Activated CD4-positive, alpha-beta memory T cell treated with anti-CD3 and anti-CD28 coated beads for 36 hours (primary cell): ENCODE measurements around the gene KCTD11. TPM values are rescaled to one million over a fixed set of nuclear protein-coding genes. Genes with fewer than 3 reads are reported as not detected.
"Not testable (repeated sequence)": the region's sequence is repeated elsewhere in the genome, so short reads cannot be mapped to it uniquely, and the experiment has no call there.

Experiments
- CTCF ChIA-PET: fragments of 350-600 bp; sonication (Branson Sonifier 250); formaldehyde crosslinking; loops from one replicate; lab custom pipeline; 2021; ENCODE audit warnings: antibody characterized with exemption, inconsistent platforms; lab: Charles Lee
- POLR2A ChIA-PET: fragments of 350-600 bp; sonication (Branson Sonifier 250); formaldehyde crosslinking; loops from one replicate; lab custom pipeline; 2021; ENCODE audit warnings: antibody characterized with exemption; lab: Charles Lee
- DNase-seq: peaks from one replicate; pipeline ENCODE4 v3.0.0-alpha.2; 2020
- H3K27ac Mint-ChIP-seq: one replicate; pipeline ENCODE4 v1.8.0; 2021; ENCODE audit warnings: mixed read lengths
- H3K27me3 Mint-ChIP-seq: one replicate; pipeline ENCODE4 v1.8.0; 2021; ENCODE audit warnings: mixed read lengths
- H3K36me3 Mint-ChIP-seq: one replicate; pipeline ENCODE4 v1.8.0; 2021; ENCODE audit warnings: mixed read lengths
- H3K4me1 Mint-ChIP-seq: one replicate; pipeline ENCODE4 v1.8.0; 2021; ENCODE audit warnings: low read depth, mixed read lengths
- H3K4me3 Mint-ChIP-seq: one replicate; pipeline ENCODE4 v1.8.0; 2021; ENCODE audit warnings: mild to moderate bottlenecking, mixed read lengths
- H3K9me3 Mint-ChIP-seq: one replicate; pipeline ENCODE4 v1.8.0; 2021; ENCODE audit warnings: mixed read lengths
- intact Hi-C: fragments of 100-400 bp; cut with micrococcal nuclease; formaldehyde crosslinking; loops from one replicate; pipeline ENCODE4 v1.15.1; 2023
- total RNA-seq, 2 experiments: library from RNA; stranded (reverse); gene quantifications; one replicate each; pipeline ENCODE4 v1.2.3, GENCODE V29; 2021

Gene KCTD11
- total RNA-seq, 2 experiments from 2014 or later: 2.6 to 2.8 TPM

- H3K4me1 Mint-ChIP-seq: peaks cover 21% of the 10 kb centered on the region
- H3K27ac Mint-ChIP-seq: no peak overlapping the region
- no peaks in the 10 kb centered on the region for H3K27me3 Mint-ChIP-seq
- H3K9me3 Mint-ChIP-seq: no peaks in the 10 kb centered on the region
- intact Hi-C loops: loop anchor here (2.0 kb wide), 2 partner anchors 78 to 204 kb away; partner anchors contain the start of genes SENP3 and TMEM102
- H3K36me3 Mint-ChIP-seq: peaks cover 5% of the 10 kb centered on the region
- ChIA-PET CTCF (interaction anchor here (1.0 to 4.0 kb wide), 19 partner anchors 11 to 238 kb away, joined by 3 to 71 read pairs (median 7); partner anchors contain the start of genes ACAP1, CHRNB1, FGF11 and NEURL4), POLR2A (no interaction called here)
- no peak overlapping the region for H3K4me3 Mint-ChIP-seq
- DNase-seq: no peak
Measured at GRCh38 chr17:7356756-7357155, 4.8 kb downstream of the KCTD11 start.

- POLR2A ChIA-PET: no interaction called here
- Mint-ChIP-seq H3K27ac (no peak overlapping the region), H3K27me3 (no peaks in the 10 kb centered on the region), H3K36me3 (peaks cover 4% of the 10 kb centered on the region), H3K9me3 (no peaks in the 10 kb centered on the region), H3K4me3 (no peak overlapping the region), H3K4me1 (peaks cover 19% of the 10 kb centered on the region)
- CTCF ChIA-PET: interaction anchor here (0.7 to 3.6 kb wide), 4 partner anchors 56 to 157 kb away, joined by 3 to 19 read pairs (median 4); partner anchors contain the start of genes ELP5 and SPEM2
- no peak for DNase-seq
- intact Hi-C loops: loop anchor here (2.0 kb wide), 2 partner anchors 77 to 203 kb away; partner anchors contain the start of genes SENP3 and TMEM102
Measured at GRCh38 chr17:7357381-7357780, 5.4 kb downstream of the KCTD11 start.

DNA sequence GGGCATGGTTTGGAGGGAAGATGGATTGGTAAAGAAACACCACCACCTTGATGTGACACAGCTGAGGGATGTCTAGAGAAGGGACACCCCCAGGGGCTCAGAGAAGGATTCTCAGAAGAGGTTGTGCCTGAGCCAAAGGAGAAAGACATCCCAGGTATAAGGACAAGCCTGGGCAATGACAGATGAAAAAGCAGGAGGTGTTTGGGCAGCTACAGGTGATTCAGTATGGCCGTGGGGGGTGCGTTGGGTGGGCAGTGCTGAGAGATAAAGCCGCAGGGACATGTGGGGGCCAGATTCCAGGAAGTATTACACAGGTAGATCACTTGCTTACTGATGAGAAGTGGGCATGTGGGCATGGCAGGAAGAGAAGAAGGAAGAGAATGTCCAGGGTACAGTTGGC is 9.9 kb downstream of the KCTD11 start:
- POLR2A ChIA-PET: no interaction called here
- no peaks in the 10 kb centered on the region for H3K27me3 Mint-ChIP-seq
- H3K27ac Mint-ChIP-seq: no peak overlapping the region
- H3K9me3 Mint-ChIP-seq: no peaks in the 10 kb centered on the region
- no peak for DNase-seq
- H3K4me1 Mint-ChIP-seq: no peaks in the 10 kb centered on the region
- H3K36me3 Mint-ChIP-seq: no peaks in the 10 kb centered on the region
- CTCF ChIA-PET: interaction anchor here (0.6 to 1.4 kb wide), 4 partner anchors 8 to 161 kb away, joined by 3 read pairs; no protein-coding TSS in a partner anchor
- H3K4me3 Mint-ChIP-seq: no peak overlapping the region
- intact Hi-C loops: no loop called here

DNA sequence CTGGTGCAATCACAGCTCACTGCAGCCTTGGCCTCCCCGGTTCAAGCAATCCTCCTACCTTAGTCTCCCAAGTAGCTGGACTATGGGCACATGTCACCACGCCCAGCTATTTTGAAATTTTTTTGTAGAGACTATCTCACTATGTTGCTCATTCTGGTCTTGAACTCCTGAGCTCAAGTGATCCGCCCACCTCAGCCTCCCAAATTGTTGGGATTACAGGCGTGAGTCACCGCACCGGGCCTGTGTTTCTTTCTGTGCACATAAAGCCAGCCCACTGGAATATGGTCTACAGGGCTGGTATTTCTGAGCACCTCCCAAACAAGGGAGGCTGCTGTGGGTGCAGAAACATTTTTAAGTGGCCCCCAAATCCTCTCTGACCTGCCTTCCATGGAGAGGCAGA is 11.3 kb downstream of the KCTD11 start:
- no peak overlapping the region for H3K27ac Mint-ChIP-seq
- no peaks in the 10 kb centered on the region for H3K9me3 Mint-ChIP-seq
- H3K4me1 Mint-ChIP-seq: no peaks in the 10 kb centered on the region
- H3K4me3 Mint-ChIP-seq: no peak overlapping the region
- POLR2A ChIA-PET: no interaction called here
- no peak for DNase-seq
- CTCF ChIA-PET: interaction anchor here (0.8 to 1.3 kb wide), 2 partner anchors 73 to 197 kb away, joined by 3 read pairs; no protein-coding TSS in a partner anchor
- H3K27me3 Mint-ChIP-seq: no peaks in the 10 kb centered on the region
- no peaks in the 10 kb centered on the region for H3K36me3 Mint-ChIP-seq
- intact Hi-C loops: no loop called here

- CTCF ChIA-PET, H3K4me1 Mint-ChIP-seq, H3K4me3 Mint-ChIP-seq, intact Hi-C loops, POLR2A ChIA-PET, H3K27ac Mint-ChIP-seq, H3K36me3 Mint-ChIP-seq, H3K9me3 Mint-ChIP-seq, DNase-seq, H3K27me3 Mint-ChIP-seq: not testable (repeated sequence)
Measured at GRCh38 chr17:7365963-7366362, 14.0 kb downstream of the KCTD11 start.

DNA sequence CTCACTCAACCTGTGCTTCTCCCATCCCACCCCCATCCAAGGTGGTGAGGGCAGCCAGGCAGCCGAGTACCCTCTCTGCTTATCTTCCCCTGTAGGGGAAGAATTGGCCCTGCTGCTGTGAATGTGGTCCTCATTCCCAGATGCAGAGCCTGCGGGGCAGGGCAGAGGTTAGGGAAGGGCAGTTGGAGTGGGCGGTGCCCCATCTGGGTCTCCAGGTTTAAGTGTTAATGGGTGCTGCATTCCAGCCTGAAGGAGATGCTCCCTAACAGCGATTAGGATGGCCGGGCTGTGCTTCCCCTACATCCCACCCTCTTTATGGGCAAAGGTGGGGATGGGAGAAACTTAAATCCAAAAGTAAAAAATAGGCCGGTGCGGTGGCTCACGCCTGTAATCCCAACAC is 15.1 kb downstream of the KCTD11 start:
- CTCF ChIA-PET: interaction anchor here (1.3 to 1.4 kb wide), 2 partner anchors 11 to 148 kb away, joined by 3 to 8 read pairs; no protein-coding TSS in a partner anchor
- DNase-seq: no peak
- H3K27ac Mint-ChIP-seq: no peak overlapping the region
- H3K36me3 Mint-ChIP-seq: no peaks in the 10 kb centered on the region
- H3K27me3 Mint-ChIP-seq: no peaks in the 10 kb centered on the region
- H3K4me1 Mint-ChIP-seq: no peaks in the 10 kb centered on the region
- POLR2A ChIA-PET: no interaction called here
- no peaks in the 10 kb centered on the region for H3K9me3 Mint-ChIP-seq
- H3K4me3 Mint-ChIP-seq: no peak overlapping the region
- intact Hi-C loops: no loop called here

DNA sequence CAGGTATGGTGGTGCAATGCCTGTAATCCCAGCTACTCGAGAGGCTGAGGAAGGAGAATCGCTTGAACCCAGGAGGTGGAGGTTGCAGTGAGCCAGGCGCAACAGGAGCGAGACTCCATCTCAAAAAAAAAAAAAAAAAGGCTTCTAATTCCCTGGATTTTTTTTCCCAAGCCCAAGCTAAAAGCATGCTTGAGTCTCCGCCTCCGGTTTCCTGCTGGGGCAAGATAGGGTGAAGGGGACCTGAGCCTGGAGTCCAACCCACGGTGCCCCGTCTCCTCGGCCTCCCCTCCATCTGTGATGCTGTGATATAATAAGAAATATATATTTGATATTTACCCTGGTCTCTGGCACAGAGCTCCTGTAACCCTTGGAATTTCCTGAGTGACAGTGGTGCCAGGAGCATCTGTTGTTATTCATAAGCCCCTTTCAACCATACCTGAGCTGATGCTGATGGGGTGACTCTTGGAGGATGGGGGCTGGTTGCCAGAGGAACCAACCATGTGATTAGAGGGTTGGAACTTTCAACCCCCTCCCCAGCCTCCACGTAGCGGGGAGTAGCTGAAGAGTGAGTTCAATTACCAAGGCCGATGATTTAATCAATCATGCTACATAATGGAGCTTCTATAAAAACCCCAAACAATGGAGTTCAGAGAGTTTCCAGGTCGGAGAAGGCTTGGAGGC is 16.1 kb downstream of the KCTD11 start:
- Mint-ChIP-seq H3K27ac (no peak overlapping the region), H3K4me3 (no peak overlapping the region), H3K36me3 (no peaks in the 10 kb centered on the region), H3K4me1 (no peaks in the 10 kb centered on the region), H3K27me3 (no peaks in the 10 kb centered on the region), H3K9me3 (no peaks in the 10 kb centered on the region)
- no peak for DNase-seq
- ChIA-PET CTCF (interaction anchor here (0.6 to 1.4 kb wide), 3 partner anchors 12 to 147 kb away, joined by 3 to 8 read pairs (median 3); no protein-coding TSS in a partner anchor), POLR2A (no interaction called here)
- intact Hi-C loops: no loop called here

- intact Hi-C loops, POLR2A ChIA-PET, H3K36me3 Mint-ChIP-seq, H3K4me1 Mint-ChIP-seq, H3K9me3 Mint-ChIP-seq, H3K4me3 Mint-ChIP-seq, H3K27ac Mint-ChIP-seq, DNase-seq, H3K27me3 Mint-ChIP-seq: not testable (repeated sequence)
- CTCF ChIA-PET: interaction anchor here (1.3 to 1.4 kb wide), 2 partner anchors 13 to 147 kb away, joined by 3 to 8 read pairs; no protein-coding TSS in a partner anchor
Measured at GRCh38 chr17:7368599-7368994, 16.6 kb downstream of the KCTD11 start.

DNA sequence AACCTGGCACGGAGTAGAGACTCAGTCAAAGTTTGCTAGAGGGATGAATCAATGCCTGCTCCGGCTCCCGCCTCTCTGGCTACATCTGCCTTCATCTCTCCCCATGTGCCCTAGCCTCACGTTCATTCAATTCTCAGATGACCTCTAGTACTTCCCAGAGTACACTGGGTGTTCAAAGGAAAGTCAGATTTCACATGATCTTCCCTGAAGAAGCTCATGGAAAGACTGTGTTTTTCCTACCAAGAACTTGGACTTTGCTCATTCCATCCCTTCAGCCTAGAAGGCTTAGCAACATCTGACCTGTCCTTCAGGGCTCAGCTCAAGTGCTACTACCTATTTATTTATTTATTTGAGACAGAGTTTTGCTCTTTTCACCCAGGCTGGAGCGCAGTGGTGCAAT is 17.9 kb downstream of the KCTD11 start:
- H3K4me1 Mint-ChIP-seq: no peaks in the 10 kb centered on the region
- no peaks in the 10 kb centered on the region for H3K9me3 Mint-ChIP-seq
- H3K27ac Mint-ChIP-seq: no peak overlapping the region
- DNase-seq: no peak
- ChIA-PET CTCF (no interaction called here), POLR2A (no interaction called here)
- no peaks in the 10 kb centered on the region for H3K27me3 Mint-ChIP-seq
- intact Hi-C loops: no loop called here
- H3K36me3 Mint-ChIP-seq: no peaks in the 10 kb centered on the region
- no peak overlapping the region for H3K4me3 Mint-ChIP-seq

DNA sequence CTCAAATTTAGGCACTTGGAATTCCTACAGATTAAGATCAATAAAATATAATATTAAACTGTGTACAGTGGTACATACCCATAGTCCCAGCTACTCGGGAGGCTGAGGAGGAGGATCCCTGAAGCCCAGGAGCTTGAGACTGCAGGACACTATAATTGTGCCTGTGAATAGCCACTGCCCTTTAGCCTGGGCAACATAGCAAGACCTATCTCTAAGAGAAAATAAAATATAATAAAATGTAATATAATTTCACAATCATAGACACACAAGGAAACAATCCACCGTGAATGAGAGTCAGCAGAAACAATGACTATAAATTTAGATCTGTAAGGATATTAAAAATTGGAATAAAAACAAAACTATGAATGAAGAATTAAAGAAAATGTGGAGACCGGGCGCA is 18.9 kb downstream of the KCTD11 start:
- POLR2A ChIA-PET: interaction anchor here (0.6 to 0.8 kb wide), 3 partner anchors 10 to 205 kb away, joined by 3 read pairs; partner anchors contain the start of gene TNK1
- CTCF ChIA-PET: interaction anchor here (0.7 to 0.8 kb wide), 2 partner anchors 16 to 177 kb away, joined by 3 read pairs; partner anchors contain the start of gene TMEM95
- intact Hi-C loops: no loop called here

GRCh38 chr17:7374353-7374752 is 22.4 kb downstream of the KCTD11 start:
- DNase-seq: no peak
- Mint-ChIP-seq H3K36me3 (no peaks in the 10 kb centered on the region), H3K27ac (no peak overlapping the region), H3K9me3 (peaks cover 4% of the 10 kb centered on the region), H3K27me3 (peaks cover 5% of the 10 kb centered on the region), H3K4me1 (no peaks in the 10 kb centered on the region), H3K4me3 (no peak overlapping the region)
- POLR2A ChIA-PET: no interaction called here
- intact Hi-C loops: no loop called here
- CTCF ChIA-PET: interaction anchor here (0.8 to 3.1 kb wide), 2 partner anchors 19 to 186 kb away, joined by 3 to 14 read pairs; partner anchors contain the start of gene TMEM95

More for the DNA sequence above, 18.9 kb downstream of the KCTD11 start:
- no peak overlapping the region for H3K27ac Mint-ChIP-seq
- no peak overlapping the region for H3K4me3 Mint-ChIP-seq
- H3K4me1 Mint-ChIP-seq: no peaks in the 10 kb centered on the region
- H3K9me3 Mint-ChIP-seq: no peaks in the 10 kb centered on the region
- no peaks in the 10 kb centered on the region for H3K36me3 Mint-ChIP-seq
- H3K27me3 Mint-ChIP-seq: no peaks in the 10 kb centered on the region
- DNase-seq: no peak

GRCh38 chr17:7379134-7379533 is 27.2 kb downstream of the KCTD11 start:
- CTCF ChIA-PET: no interaction called here
- peaks cover 5% of the 10 kb centered on the region for H3K9me3 Mint-ChIP-seq
- POLR2A ChIA-PET: no interaction called here
- DNase-seq: no peak
- H3K4me3 Mint-ChIP-seq: no peak overlapping the region
- no peak overlapping the region for H3K27ac Mint-ChIP-seq
- no peaks in the 10 kb centered on the region for H3K36me3 Mint-ChIP-seq
- peaks cover 2% of the 10 kb centered on the region for H3K4me1 Mint-ChIP-seq
- intact Hi-C loops: no loop called here
- H3K27me3 Mint-ChIP-seq: peaks cover 30% of the 10 kb centered on the region
